Neural crest cell (in vitro differentiated cells): ENCODE data around the gene NUDT9. TPM values are rescaled to one million over a fixed set of nuclear protein-coding genes. Genes with fewer than 3 reads are reported as not detected.
A peak's percentile ranks its signal among the peaks of the same experiment; 100 is the strongest.
"Not testable (repeated sequence)": the region's sequence is repeated elsewhere in the genome, so short reads cannot be mapped to it uniquely, and the experiment has no call there.

Experiments
- DNase-seq: peaks from one replicate; pipeline ENCODE4 v3.0.0; 2021; ENCODE audit warnings: low read depth, mixed read lengths, low spot score
- H3K27ac Mint-ChIP-seq: one replicate; pipeline ENCODE4 v1.8.0; 2021; ENCODE audit warnings: mild to moderate bottlenecking, mixed read lengths; ENCODE audit not compliant: unreplicated experiment
- H3K27me3 Mint-ChIP-seq: 2 replicates; pipeline ENCODE4 v1.8.0; 2021; ENCODE audit warnings: low read depth, mild to moderate bottlenecking, mixed read lengths
- H3K36me3 Mint-ChIP-seq: 2 replicates; pipeline ENCODE4 v1.8.0; 2021; ENCODE audit warnings: low read depth, mild to moderate bottlenecking, mixed read lengths
- H3K4me1 Mint-ChIP-seq: 2 replicates; pipeline ENCODE4 v1.8.0; 2021; ENCODE audit warnings: mixed read lengths
- H3K4me3 Mint-ChIP-seq: one replicate; pipeline ENCODE4 v1.8.0; 2021; ENCODE audit warnings: mild to moderate bottlenecking, mixed read lengths
- H3K9me3 Mint-ChIP-seq: 2 replicates; pipeline ENCODE4 v1.8.0; 2021; ENCODE audit warnings: mixed read lengths
- total RNA-seq: library from RNA; stranded (reverse); gene quantifications from 2 replicates; pipeline ENCODE4 v1.2.1, GENCODE V29; 2021
- TF ChIP-seq, protein P1 (sequence below): fragments of 200-600 bp; sonication (generic); conservative IDR thresholded peaks from 2 replicates; pipeline ENCODE4 v1.5.0; 2021; ENCODE audit warnings: antibody characterized with exemption, mild to moderate bottlenecking

The NUDT9 gene
- total RNA-seq, 1 donor from 2014 or later, result 22.6 TPM

DNA sequence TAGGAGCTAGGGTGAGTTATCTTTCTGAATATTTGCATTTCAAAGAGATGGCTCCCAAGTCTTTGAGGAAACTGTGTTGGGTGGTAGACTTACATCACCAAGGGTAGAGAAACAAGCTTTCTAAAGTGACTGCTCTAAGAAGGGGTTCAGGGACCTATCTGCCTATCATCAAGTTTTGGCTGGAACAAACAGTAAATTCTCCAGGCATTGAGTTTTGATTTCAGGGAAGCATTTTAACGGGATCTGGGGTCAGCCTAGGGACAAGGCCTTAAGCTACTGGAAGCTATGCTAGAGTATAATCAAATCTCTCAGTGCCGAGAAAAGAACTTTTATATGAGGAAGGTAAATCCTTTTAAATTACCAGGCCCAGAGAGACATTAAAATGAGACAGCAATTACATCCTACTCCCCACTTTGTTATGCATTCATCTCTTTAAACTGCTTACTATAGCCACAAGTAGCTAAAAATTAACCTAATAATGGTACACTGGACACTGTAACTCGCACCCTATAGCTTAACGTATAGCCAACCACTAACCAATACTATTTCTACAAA is 2.0 kb upstream of the NUDT9 start:
- H3K36me3 Mint-ChIP-seq, result no peaks in the 10 kb centered on the region
- TF ChIP-seq, protein P1, sequence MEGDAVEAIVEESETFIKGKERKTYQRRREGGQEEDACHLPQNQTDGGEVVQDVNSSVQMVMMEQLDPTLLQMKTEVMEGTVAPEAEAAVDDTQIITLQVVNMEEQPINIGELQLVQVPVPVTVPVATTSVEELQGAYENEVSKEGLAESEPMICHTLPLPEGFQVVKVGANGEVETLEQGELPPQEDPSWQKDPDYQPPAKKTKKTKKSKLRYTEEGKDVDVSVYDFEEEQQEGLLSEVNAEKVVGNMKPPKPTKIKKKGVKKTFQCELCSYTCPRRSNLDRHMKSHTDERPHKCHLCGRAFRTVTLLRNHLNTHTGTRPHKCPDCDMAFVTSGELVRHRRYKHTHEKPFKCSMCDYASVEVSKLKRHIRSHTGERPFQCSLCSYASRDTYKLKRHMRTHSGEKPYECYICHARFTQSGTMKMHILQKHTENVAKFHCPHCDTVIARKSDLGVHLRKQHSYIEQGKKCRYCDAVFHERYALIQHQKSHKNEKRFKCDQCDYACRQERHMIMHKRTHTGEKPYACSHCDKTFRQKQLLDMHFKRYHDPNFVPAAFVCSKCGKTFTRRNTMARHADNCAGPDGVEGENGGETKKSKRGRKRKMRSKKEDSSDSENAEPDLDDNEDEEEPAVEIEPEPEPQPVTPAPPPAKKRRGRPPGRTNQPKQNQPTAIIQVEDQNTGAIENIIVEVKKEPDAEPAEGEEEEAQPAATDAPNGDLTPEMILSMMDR, result no peak
- no peaks in the 10 kb centered on the region for H3K9me3 Mint-ChIP-seq
- peaks cover 5% of the 10 kb centered on the region for H3K27me3 Mint-ChIP-seq
- peak overlapping the region; percentile 54 for H3K4me3 Mint-ChIP-seq
- no peak overlapping the region for H3K27ac Mint-ChIP-seq
- no peak for DNase-seq
- peaks cover 22% of the 10 kb centered on the region for H3K4me1 Mint-ChIP-seq

DNA sequence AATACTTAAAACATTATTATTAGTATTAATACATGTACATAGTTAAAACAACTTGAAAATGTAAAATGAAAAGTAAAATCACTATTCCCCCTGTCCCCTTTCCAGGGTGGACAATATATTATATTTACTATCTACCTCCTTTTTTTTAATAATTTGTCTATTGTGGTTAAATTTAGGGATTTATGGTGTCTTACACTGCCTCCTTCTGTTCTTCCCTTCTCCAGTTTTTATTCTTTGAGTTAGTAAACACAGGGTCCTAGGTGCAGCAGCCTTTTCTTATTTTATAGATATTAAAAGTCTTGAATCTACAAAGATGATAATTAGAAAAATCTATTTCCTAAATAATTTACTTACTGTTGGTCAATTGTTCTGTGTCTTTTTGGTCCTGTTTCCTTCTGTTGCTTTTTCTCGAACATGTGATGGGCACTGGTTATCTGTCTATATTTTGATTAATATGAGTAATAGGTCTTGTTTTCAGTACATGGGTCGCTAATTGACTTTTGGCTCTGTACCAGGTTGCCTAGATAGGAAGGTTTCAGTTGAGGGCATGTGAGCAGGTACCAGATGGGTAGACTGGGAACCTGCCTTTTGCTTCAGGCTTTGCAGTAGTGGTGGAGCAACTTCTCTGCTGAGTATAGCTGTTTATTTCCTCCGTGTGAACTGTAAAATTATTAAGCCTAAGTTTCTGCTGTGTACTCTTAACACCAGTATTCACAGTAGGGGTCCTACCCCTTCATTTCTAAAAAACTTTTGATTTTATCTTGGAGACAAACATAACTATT is 1.1 kb downstream of the NUDT9 start:
- TF ChIP-seq, protein P1, result no peak
- Mint-ChIP-seq H3K27me3 (peaks cover 5% of the 10 kb centered on the region), H3K27ac (peak overlapping the region; percentile 6), H3K4me3 (peak overlapping the region; percentile 99), H3K9me3 (no peaks in the 10 kb centered on the region), H3K4me1 (peaks cover 27% of the 10 kb centered on the region), H3K36me3 (no peaks in the 10 kb centered on the region)
- no peak for DNase-seq

DNA sequence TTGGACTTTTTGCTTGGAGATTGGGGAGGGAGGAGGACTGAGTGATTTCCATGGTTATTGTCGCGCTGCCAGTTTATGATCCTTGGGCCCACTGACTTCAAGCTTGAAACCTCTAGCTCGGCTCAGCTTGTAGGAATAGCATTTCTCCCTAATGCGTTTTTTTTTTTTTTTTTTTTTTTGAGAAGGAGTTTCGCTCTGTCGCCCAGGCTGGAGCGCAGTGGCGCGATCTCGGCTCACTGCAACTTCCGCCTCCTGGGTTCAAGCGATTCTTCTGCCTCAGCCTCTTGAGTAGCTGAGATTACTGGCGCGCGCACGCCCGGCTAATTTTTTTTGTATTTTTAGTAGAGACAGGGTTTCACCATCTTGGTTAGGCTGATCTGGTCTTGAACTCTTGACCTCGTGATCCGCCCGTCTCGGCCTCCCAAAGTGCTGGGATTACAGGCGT is 1.7 kb downstream of the NUDT9 start:
- H3K27ac Mint-ChIP-seq, result peak overlapping the region; percentile 6
- not testable (repeated sequence) for H3K9me3 Mint-ChIP-seq, H3K36me3 Mint-ChIP-seq, DNase-seq, H3K27me3 Mint-ChIP-seq
- H3K4me3 Mint-ChIP-seq, result peak overlapping the region; percentile 99
- H3K4me1 Mint-ChIP-seq, result peaks cover 27% of the 10 kb centered on the region

DNA sequence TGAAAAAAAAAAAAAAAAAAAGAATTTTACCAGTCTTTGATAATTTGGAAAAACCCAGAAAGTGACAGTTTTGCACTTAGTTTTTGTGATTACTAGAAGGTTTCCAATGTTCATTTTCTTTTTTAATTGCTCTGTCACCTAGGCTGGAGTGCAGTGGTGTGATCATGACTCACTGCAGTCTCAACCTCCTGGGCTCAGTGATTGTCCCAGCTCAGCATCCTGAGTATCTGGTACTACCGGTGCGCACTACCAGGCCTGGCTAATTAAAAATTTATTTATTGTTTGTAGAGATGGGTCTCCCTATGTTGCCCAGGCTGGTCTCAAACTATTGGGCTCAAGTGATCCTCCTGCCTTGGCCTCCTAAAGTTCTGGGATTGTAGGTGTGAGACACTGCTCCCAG is 3.3 kb downstream of the NUDT9 start:
- Mint-ChIP-seq H3K4me1 (peaks cover 31% of the 10 kb centered on the region), H3K27me3 (no peaks in the 10 kb centered on the region), H3K4me3 (peak overlapping the region; percentile 70), H3K9me3 (no peaks in the 10 kb centered on the region), H3K36me3 (no peaks in the 10 kb centered on the region), H3K27ac (no peak overlapping the region)
- TF ChIP-seq, protein P1, result no peak
- no peak for DNase-seq

DNA sequence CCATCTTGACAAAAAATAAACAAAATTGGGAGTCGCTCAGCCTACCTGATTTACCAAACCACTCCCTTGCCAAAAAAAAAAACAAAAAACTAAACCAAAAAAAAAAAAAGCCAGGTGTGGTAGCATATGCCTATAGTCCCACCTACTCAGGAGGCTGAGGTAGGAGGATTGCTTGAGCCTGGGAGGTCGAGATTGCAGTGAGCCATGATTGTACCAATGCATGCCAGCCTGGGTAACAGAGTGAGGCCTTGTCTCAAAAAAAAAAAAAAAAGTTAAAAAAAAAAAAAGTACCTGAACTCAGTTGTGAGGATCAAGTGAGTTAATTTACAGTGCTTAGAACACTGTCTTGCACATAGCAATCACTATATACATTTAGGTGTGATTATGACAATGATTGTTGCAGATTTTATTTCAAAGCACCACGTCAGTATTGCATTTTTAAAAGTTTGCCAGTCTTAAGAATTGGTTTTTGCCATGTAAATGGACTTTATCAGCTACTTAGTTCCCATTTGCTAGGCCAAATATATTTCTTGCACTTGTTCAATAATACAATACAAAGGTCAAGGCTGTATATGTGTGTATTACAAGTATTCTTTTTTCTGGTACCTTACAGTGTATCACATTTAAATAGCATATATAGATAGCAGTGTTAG is 4.6 kb downstream of the NUDT9 start:
- no peak for DNase-seq
- H3K27ac Mint-ChIP-seq, result no peak overlapping the region
- H3K9me3 Mint-ChIP-seq, result no peaks in the 10 kb centered on the region
- H3K36me3 Mint-ChIP-seq, result no peaks in the 10 kb centered on the region
- peaks cover 28% of the 10 kb centered on the region for H3K4me1 Mint-ChIP-seq
- peak overlapping the region; percentile 59 for H3K4me3 Mint-ChIP-seq
- H3K27me3 Mint-ChIP-seq, result no peaks in the 10 kb centered on the region
- TF ChIP-seq, protein P1, result no peak

DNA sequence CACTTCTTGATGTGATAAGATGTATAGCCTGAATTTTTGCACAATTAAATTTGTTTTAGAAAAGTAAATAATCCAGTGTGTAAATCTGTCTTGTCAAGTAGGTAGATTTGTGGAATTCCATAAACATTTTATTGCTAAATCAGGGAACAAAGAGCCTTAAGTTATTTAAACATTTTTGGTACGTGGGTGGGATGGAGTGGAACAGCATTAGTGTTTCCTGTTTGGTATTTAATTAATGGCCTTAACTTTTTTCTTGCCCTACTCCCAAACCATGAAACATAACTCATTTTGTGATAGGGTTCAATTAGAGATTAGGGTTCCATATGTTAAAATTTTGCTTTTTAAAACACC is 5.1 kb downstream of the NUDT9 start:
- Mint-ChIP-seq H3K4me1 (peaks cover 22% of the 10 kb centered on the region), H3K27ac (no peak overlapping the region), H3K4me3 (peak overlapping the region; percentile 59), H3K36me3 (no peaks in the 10 kb centered on the region), H3K9me3 (no peaks in the 10 kb centered on the region), H3K27me3 (no peaks in the 10 kb centered on the region)
- TF ChIP-seq, protein P1, result no peak
- no peak for DNase-seq
